Measurements from ENCODE around the gene TNS3. TPM values are rescaled to one million over a fixed set of nuclear protein-coding genes. Genes with fewer than 3 reads are reported as not detected.

Gene TNS3
- total and polyA plus RNA-seq, 2 donors (not counting 1 experiment from before 2014, with no cell fraction given), result 11.4 to 77.5 TPM

DNA sequence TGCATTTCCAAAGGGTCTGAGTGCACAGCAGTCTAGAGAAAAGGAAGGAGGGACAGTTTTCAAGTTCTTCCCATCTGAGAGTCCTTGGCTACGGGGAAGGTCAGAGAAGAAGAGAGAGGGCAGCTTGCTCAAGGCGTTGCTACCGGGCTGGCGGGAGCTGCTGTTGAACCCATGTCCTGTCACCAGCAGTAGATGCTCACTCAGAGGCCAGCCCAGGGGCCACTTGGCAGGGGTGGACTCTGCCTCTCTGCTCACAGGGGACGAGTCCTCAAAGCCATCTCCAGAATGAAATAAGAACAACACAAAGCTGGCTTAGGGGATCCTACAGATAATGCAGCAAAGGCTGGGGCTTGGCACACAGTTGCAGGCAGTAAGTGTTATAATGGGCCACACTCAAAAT is 231.5 kb downstream of the TNS3 start:
- Mint-ChIP-seq H3K4me1 (no peaks in the 10 kb centered on the region), H3K27me3 (no peaks in the 10 kb centered on the region), H3K27ac (no peak overlapping the region), H3K4me3 (no peak overlapping the region), H3K9me3 (ENCODE audit: insufficient read depth) (no peaks in the 10 kb centered on the region)
- Histone ChIP-seq H3K4me1 (ENCODE audit: control insufficient read depth in 2 of 2, insufficient read depth in 2 of 2, low read length in 2 of 2) (no peaks in the 10 kb centered on the region), H2AFZ (ENCODE audit: insufficient read depth, low read depth, low read length, poor library complexity, severe bottlenecking) (no peak overlapping the region), H3K27me3 (replicated peaks in 1 of 4; ENCODE audit: control extremely low read depth in 1 of 4, control insufficient read depth in 3 of 4, insufficient read depth in 4 of 4, low read length in 3 of 4) (no peaks in the 10 kb centered on the region), H3K36me3 (replicated peaks in 1 of 2; ENCODE audit: control extremely low read depth in 1 of 2, control insufficient read depth in 1 of 2, extremely low read depth in 1 of 2, insufficient read depth in 2 of 2, low read length in 1 of 2) (peaks cover 0 to 6% of the 10 kb centered on the region in 2 experiments), H3K4me2 (replicated peaks; ENCODE audit: low read depth, low read length, poor library complexity, severe bottlenecking) (no peak overlapping the region), H4K20me1 (ENCODE audit: control insufficient read depth, insufficient read depth, low read length, poor library complexity, severe bottlenecking) (no peaks in the 10 kb centered on the region), H3K4me3 (ENCODE audit: control extremely low read depth in 1 of 5, extremely low read depth in 1 of 5, insufficient read depth in 1 of 5, low read depth in 2 of 5, low read length in 4 of 5) (no peak overlapping the region), H3K9ac (ENCODE audit: low read length) (no peak overlapping the region), H3K27ac (ENCODE audit: low read length in 2 of 2) (no peak overlapping the region), H3K9me3 (ENCODE audit: control extremely low read depth in 1 of 3, control insufficient read depth in 2 of 3, insufficient read depth in 1 of 3, low read length in 2 of 3) (no peaks in the 10 kb centered on the region), H3K79me2 (ENCODE audit: control insufficient read depth, insufficient read depth, low read length) (no peaks in the 10 kb centered on the region)
- intact Hi-C loops (cut with micrococcal nuclease), result no loop called here
- DNase-seq, result no peak
- WGBS (ENCODE audit: insufficient coverage), result 100% methylated on average over 4 of the region's 5 CpGs
- no peak for ATAC-seq (ENCODE audit: low read depth)
- POLR2A ChIA-PET, result no interaction called here
- CTCF ChIA-PET, result interaction anchor here (0.6 kb wide), 1 partner anchor 446 kb away, joined by 4 read pairs; no protein-coding TSS in a partner anchor
- TF ChIP-seq EZH2 (IDR thresholded peaks at IDR 0.05; ENCODE audit: borderline replicate concordance, insufficient read depth, low read depth, low read length, poor library complexity, severe bottlenecking), result no peak
- TF ChIP-seq, protein P1, sequence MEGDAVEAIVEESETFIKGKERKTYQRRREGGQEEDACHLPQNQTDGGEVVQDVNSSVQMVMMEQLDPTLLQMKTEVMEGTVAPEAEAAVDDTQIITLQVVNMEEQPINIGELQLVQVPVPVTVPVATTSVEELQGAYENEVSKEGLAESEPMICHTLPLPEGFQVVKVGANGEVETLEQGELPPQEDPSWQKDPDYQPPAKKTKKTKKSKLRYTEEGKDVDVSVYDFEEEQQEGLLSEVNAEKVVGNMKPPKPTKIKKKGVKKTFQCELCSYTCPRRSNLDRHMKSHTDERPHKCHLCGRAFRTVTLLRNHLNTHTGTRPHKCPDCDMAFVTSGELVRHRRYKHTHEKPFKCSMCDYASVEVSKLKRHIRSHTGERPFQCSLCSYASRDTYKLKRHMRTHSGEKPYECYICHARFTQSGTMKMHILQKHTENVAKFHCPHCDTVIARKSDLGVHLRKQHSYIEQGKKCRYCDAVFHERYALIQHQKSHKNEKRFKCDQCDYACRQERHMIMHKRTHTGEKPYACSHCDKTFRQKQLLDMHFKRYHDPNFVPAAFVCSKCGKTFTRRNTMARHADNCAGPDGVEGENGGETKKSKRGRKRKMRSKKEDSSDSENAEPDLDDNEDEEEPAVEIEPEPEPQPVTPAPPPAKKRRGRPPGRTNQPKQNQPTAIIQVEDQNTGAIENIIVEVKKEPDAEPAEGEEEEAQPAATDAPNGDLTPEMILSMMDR (IDR thresholded peaks at IDR 0.05), result no peak

DNA sequence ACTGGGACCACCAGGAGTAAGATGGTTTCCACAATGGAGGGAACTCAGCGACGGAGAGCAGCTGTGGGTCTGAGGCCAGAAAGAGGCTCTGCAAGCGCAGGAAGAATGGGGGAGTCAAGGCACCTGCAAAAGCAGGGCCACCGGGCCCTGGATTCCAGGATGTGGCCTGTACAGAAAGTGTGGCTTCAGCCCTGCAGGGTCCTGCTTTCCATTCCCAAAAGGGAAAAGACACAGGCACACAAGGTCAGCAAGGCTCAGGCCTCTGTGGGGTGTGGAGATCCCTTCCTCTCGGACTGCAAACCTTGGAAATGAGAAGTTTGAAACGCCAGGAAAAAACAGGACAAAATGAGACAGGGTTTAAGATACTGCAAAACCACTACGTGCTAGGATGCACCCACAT is 232.5 kb downstream of the TNS3 start:
- Histone ChIP-seq H3K4me3 (ENCODE audit: control extremely low read depth in 1 of 5, extremely low read depth in 1 of 5, insufficient read depth in 1 of 5, low read depth in 2 of 5, low read length in 4 of 5) (no peak overlapping the region), H3K9ac (ENCODE audit: low read length) (no peak overlapping the region), H3K27me3 (replicated peaks in 1 of 4; ENCODE audit: control extremely low read depth in 1 of 4, control insufficient read depth in 3 of 4, insufficient read depth in 4 of 4, low read length in 3 of 4) (no peaks in the 10 kb centered on the region), H3K4me2 (replicated peaks; ENCODE audit: low read depth, low read length, poor library complexity, severe bottlenecking) (no peak overlapping the region), H3K79me2 (ENCODE audit: control insufficient read depth, insufficient read depth, low read length) (no peaks in the 10 kb centered on the region), H3K36me3 (replicated peaks in 1 of 2; ENCODE audit: control extremely low read depth in 1 of 2, control insufficient read depth in 1 of 2, extremely low read depth in 1 of 2, insufficient read depth in 2 of 2, low read length in 1 of 2) (peaks cover 0 to 11% of the 10 kb centered on the region in 2 experiments), H3K27ac (ENCODE audit: low read length in 2 of 2) (no peak overlapping the region), H4K20me1 (ENCODE audit: control insufficient read depth, insufficient read depth, low read length, poor library complexity, severe bottlenecking) (no peaks in the 10 kb centered on the region), H3K9me3 (ENCODE audit: control extremely low read depth in 1 of 3, control insufficient read depth in 2 of 3, insufficient read depth in 1 of 3, low read length in 2 of 3) (peaks cover 0 to 3% (median 0%) of the 10 kb centered on the region in 3 donors), H2AFZ (ENCODE audit: insufficient read depth, low read depth, low read length, poor library complexity, severe bottlenecking) (no peak overlapping the region), H3K4me1 (ENCODE audit: control insufficient read depth in 2 of 2, insufficient read depth in 2 of 2, low read length in 2 of 2) (no peaks in the 10 kb centered on the region)
- H3K27ac Mint-ChIP-seq, result peak overlapping the region; percentile 20
- H3K27me3 Mint-ChIP-seq, result no peaks in the 10 kb centered on the region
- H3K9me3 Mint-ChIP-seq (ENCODE audit: insufficient read depth), result no peaks in the 10 kb centered on the region
- ATAC-seq (ENCODE audit: low read depth) (no peak), DNase-seq (no peak)
- WGBS (ENCODE audit: insufficient coverage), result 91% methylated on average over 7 of the region's 7 CpGs
- CTCF ChIA-PET, result interaction anchor here (1.8 kb wide), 1 partner anchor 83 kb away, joined by 5 read pairs; no protein-coding TSS in a partner anchor
- intact Hi-C loops (cut with micrococcal nuclease), result no loop called here
- no peak for TF ChIP-seq EZH2 (IDR thresholded peaks at IDR 0.05; ENCODE audit: borderline replicate concordance, insufficient read depth, low read depth, low read length, poor library complexity, severe bottlenecking)
- TF ChIP-seq, protein P1 (IDR thresholded peaks at IDR 0.05), result no peak
- H3K4me1 Mint-ChIP-seq, result no peaks in the 10 kb centered on the region
- POLR2A ChIA-PET, result no interaction called here
- H3K4me3 Mint-ChIP-seq, result no peak overlapping the region

Data from B cell (primary cell).